GM21381 (cell line): Measurements from ENCODE around the gene BAZ1B.
"Not testable (repeated sequence)": the region's sequence is repeated elsewhere in the genome, so short reads cannot be mapped to it uniquely, and the experiment has no call there.

ENCODE experiments used
- ATAC-seq: cut with Tn5 transposase; IDR thresholded peaks from one replicate; pipeline ENCODE4 v1.9.1; 2021; ENCODE audit warnings: mild to moderate bottlenecking, moderate library complexity; ENCODE audit not compliant: unreplicated experiment

Gene BAZ1B

DNA sequence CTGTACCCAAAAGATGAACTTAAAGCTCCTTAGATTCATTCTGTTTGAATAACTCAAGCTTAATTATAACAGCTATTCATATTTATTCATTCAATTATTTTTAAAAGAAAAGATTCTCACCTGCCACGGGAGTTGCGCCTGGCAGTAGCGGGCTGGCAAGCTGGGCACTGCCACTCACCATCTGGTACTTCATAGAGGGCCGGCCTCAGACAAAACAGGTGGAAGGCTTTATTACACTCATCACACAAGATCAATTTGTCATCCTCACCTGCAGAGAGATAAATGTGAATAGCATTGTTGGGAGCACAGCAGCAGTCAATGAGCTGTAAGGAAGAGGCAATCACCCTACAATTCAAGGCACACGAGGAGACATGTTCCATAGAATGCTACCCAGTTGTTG, 72.7 kb downstream of the BAZ1B start:
- no peak for ATAC-seq

DNA sequence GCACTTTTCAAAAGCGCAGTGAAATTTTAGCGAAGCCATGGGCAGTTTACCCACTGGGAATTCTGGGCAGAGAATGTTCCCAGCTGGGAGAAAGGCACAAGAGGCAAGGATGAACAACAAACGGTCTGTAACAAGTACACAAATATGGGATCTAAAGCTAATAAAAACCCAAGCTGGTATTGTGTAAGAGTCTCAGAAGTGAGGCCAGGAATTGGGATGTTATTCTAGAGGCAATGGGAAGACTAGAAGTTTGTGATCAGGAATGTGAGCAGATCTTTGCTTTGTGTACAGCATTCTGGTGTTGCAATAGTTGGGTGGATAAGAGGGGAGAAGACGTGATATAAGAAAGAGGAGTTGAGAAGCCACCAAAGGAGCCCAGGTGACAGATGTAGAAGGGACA, 73.5 kb downstream of the BAZ1B start:
- no peak for ATAC-seq

DNA sequence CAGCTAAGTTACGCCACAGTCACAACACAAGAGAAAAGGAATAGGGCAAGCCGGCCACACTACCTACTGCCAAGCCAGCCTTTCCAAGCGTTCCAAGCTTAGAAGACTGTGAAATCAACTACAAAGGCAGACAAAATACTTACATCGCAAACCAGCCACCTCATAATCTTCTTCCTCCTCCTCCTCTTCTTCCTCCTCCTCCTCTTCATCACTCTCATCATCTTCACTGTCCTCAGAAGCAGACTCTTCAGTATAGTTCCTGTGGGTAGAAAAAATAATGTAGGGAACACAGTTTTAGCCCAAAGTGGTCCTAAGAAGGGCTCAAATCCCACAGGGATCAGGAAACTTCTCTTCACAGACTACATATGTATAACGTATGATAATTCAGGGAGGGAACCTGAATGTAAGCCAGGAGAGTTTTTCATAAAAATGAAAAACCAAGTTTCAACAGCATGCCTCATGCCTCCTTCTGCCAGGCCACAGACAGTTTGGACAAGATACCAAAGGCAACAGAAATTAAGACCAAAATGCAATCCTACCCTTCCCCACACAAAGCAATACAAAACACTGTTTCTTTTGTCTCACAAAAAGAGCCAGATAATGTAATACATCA, 74.9 kb downstream of the BAZ1B start:
- no peak for ATAC-seq

DNA sequence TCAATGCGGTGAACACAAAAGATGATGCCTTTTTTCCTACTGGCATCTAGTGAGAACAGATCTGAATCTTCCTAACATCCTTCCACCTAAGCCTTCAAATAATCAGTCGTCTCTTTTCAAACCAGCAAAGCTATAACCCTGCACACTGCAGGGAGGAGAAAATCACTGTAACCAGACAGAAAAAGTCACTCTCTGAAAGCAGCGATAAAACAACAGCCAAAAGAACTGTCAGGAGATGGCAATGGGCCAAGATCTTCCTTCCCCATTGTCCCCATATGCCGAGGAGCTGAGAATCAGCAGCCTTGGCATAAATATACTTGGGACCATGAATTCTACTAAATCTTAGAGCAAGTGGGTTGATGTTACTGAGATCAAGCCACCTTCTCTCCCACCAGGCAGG, 75.4 kb downstream of the BAZ1B start:
- no peak for ATAC-seq

DNA sequence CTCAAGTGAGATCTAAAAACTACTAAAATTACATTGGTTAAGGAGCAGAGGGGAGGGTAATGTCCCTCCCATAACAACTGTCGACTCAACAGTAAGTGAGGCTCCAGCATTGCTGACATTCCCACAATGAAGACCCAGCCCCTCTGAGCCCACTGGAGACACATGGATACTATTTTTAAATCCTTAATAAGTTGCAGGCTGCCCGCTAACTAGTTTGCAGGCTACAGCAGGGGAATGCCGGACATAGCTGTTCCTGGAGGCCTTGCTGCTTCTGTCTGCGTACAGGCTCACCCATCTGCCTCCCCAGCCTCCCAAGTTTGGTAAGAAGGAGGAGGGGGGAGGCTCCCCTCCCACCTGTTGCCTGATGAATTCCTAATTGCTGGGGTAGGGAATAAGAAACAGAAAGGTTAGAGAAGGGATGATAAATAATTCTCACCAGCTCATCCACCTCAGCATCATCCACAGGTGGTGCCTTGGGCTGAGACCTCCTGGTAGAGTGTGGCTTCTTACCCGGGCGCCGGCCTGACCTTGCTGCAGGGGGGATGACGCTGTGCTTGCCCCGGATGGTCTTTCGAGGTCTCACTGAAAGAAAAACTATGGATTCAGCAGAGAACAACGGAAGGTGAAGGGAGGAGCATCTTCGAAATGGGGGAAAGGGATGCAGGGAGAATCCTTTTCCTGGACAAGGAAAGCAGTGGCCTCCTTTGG, 78.4 kb downstream of the BAZ1B start:
- no peak for ATAC-seq

DNA sequence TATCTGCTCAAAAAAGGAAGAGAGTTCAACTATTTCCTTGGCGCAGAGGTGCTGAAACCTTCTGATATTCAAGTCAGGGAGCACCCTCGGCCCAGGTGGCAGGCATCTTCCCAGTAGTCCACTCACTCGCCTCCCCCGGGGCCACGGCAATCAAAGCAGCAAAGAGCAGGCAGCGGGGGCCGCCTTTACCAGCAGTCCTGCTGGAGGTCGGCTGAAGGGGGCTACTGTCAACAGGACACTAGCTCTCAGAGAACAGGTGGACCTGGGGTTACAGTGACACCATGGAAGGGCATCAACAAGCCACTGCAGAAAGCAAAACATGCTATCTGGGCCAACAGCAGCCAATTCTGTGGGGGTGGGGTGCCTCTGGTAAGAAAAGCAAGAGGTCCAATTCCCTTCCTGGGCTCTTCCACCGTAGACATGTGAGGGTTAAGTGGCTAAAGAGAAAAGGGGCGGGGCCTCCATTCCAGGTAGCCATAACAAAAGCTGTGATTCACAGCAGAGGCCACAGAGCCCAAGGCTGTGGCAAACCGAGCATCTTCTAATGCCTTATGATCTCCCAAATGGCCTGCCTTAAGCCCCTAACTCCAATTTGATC, 79.1 kb downstream of the BAZ1B start:
- ATAC-seq = no peak

DNA sequence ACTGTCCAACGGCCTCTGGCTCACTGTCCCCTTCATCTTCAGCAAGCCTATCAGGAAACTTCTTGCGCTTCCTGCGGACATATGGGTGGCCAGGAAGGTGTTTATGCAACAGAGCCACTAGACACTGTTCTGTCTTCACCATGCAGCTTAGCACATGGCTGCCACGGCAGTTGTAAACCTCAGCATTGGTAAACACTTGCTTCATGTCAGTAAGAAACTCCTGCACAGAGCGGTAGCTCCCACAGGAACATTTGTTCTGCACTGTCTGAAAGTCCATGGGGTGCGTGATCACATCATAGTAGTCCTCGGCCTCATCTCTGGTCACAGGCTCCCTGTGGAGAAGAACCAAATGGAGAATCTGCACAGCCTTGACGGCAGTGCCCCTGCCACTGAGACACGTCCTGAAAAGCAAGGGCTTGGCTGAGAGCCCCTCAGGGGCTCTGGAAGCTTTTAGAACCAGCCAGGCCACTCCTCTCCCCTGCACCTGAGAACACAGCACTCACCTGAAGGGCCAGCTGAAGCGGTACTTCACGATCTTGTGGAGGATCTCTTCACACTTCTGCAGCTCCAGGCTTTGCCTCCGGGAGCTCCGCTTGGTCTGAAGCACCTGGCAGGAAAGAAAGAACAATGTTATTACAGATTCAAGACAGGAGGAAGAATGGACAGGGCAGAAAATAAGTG, 79.7 kb downstream of the BAZ1B start:
- ATAC-seq = no peak

DNA sequence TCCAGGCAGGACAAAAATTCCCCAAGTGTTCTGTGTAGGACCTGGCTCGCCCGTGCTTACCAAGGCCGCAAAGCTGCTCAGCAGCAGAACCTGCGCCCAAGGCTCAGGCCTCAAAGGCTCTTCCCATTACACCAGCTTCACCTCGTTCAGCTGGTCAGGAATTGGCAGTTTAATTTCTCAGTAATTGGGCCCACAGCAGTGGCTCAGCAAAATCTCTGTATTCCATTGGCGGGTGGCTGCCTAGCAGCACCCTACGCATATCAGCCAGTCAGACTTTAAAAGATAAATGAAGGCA, 82.7 kb downstream of the BAZ1B start:
- no peak for ATAC-seq

DNA sequence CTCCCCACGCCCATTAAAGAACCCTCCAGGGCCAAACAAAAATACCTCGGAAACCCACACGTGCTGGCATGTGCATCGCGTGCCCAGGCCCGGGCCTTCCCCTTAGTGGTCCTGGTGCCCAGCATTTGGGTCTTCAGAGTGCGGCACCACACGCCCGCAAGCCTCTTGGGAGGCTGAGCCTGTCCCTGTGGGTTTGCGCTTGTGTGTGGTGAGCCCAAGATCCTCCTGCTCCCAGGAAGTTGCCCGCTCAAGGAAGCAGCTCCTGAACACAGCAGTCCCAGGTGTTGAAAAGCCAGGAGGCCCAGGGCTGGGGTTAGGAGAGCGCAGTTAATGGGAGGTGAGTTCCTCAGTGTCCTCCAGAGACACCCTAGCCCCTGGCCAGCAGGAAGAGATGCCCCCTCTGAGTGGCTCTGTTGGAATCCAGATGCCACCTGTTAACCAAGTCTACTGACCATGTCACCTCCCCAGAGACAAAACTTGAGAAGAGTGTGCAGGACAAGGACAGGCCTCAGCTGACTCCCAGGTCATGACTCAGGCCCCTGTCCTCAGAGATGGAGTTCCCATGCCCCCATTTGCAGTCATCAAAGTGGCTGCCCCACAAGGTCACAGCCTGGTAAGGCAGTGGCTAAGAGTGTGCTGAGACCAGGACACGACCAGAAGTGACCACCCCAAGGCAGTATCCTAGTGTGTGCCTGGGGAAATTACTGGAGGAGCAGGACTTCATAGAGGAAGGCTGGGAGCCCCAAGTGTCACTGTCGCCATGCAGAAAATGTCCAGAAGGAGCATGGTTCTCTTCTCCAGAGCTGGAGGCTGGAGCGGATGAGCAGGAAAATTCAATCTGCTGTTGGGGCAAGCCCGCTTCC, 83.3 kb downstream of the BAZ1B start:
- ATAC-seq = no peak

DNA sequence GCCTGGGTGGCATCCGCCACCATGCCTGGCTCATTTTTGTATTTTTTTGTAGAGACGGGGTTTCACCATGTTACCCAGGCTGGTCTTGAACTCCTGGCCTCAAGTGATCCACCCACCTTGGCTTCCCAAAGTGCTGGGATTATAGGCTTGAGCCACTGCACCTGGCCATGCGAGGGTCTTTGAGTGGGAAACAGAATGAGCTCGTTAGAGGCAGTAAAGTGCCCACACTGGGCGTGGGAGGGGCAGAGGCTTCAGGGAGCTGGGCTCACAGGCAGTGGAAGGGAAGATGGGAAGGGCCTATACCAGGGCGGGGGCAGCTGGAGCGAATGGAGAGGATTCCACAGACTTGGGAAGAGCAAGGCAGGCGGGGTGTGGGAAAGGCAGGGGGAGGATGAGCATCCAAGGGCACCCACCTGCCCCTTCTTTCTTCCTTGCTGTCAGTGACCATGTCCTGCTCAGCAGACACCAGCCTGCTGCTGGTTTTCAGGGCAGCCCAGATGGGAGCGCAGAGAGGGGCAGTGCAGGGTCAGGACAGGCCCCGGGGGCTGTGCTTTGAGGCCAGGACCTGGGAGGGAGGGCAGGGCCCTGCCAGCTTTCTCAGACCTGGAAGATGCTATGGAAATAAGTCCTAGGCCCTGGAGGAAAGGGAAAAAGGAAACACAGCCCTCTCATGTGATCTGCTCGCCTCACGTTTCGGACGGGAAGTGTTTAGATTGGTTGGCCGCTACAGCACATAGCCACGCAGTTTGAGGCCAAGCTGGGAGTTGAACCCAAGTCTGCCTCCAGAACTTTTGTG, 84.3 kb downstream of the BAZ1B start:
- no peak for ATAC-seq

DNA sequence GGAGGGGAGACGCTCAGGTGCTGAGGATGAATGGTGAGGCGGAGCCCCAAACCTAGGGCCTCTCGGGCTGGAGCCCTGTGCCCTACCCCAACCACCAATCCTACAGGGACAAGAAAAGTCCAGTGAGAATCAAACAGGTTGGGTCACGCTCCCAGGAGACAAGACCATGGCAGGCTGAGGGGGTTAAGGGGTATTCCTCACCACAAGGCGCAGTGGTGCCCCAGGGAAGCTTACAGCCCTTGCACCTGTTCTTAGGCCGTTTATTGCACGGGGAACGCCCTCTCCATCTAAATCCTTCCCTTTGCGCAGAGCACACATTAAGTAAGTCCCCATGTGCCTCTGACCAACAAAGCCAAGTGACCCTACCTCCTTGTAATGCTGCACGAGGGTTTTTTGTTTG, 85.0 kb downstream of the BAZ1B start:
- ATAC-seq = no peak

DNA sequence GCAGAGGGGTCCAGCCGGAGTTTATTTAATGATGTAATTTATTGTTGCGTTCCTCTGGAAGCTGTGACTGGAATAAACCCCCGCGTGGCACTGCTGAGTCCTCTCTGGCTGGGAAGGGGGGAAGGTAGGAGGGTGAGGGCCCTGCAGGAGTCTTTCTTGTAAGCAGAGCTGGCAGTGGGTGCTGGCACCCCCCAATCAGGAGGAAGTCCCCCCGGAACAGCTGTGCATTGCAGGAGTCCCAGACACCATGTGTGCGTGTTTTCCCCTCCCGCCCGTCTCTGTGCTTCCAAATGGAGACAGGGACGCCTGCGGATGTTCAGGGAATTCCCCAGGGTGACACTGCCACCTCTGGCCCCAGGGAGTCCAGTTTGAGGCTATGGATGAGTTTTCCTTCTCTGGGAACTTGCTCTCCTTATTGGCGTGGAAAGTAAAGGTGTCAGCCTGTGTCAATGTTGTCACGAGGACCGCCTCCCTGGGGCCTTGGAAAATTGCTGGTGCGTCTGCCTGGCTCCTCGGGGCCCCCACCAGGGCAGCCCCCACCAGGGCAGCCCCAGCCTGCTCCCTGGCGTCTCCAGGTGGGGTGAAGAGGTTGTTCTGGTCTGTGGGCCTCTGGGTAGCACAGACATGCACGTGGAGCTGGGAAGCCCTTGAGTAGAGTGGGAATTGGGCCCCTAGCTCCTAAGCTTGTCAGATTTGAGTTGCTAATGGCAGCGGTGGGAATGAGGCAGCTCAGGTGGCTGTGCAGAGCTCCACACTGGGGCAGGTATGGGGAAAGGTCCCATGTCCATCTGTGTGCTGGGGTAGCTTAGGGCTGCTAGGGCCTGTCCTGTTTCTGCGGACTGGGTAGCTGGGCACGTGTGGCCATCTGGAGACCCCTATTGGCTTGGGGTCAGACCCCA, 85.8 kb downstream of the BAZ1B start:
- no peak for ATAC-seq

DNA sequence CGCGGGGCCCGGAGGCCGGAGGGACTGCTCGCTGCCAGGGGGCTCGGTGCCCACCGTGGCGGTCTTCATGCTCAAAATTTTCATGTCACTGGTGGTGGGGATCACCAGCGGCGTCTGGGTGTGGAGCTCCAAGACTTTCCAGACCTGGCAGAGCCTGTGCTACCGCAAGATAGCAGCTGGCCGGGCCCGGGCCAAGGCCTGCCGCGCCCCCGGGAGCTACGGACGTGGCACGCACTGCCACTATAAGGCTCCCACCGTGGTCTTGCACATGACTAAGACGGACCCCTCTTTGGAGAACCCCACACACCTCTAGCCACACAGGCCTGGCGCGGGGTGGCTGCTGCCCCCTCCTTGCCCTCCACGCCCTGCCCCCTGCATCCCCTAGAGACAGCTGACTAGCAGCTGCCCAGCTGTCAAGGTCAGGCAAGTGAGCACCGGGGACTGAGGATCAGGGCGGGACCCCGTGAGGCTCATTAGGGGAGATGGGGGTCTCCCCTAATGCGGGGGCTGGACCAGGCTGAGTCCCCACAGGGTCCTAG, 86.6 kb downstream of the BAZ1B start:
- no peak for ATAC-seq

DNA sequence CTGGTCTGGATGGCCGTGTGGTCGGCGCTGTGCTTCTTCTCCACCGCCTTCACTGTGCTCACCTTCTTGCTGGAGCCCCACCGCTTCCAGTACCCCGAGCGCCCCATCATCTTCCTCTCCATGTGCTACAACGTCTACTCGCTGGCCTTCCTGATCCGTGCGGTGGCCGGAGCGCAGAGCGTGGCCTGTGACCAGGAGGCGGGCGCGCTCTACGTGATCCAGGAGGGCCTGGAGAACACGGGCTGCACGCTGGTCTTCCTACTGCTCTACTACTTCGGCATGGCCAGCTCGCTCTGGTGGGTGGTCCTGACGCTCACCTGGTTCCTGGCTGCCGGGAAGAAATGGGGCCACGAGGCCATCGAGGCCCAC, 87.4 kb downstream of the BAZ1B start:
- ATAC-seq = no peak

DNA sequence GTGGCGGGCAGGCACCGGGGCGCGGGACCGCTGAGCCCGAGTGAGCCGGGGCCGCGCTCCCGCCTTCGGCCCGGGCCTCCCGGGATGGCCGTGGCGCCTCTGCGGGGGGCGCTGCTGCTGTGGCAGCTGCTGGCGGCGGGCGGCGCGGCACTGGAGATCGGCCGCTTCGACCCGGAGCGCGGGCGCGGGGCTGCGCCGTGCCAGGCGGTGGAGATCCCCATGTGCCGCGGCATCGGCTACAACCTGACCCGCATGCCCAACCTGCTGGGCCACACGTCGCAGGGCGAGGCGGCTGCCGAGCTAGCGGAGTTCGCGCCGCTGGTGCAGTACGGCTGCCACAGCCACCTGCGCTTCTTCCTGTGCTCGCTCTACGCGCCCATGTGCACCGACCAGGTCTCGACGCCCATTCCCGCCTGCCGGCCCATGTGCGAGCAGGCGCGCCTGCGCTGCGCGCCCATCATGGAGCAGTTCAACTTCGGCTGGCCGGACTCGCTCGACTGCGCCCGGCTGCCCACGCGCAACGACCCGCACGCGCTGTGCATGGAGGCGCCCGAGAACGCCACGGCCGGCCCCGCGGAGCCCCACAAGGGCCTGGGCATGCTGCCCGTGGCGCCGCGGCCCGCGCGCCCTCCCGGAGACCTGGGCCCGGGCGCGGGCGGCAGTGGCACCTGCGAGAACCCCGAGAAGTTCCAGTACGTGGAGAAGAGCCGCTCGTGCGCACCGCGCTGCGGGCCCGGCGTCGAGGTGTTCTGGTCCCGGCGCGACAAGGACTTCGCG, 88.0 kb downstream of the BAZ1B start:
- peak; percentile 28 for ATAC-seq

DNA sequence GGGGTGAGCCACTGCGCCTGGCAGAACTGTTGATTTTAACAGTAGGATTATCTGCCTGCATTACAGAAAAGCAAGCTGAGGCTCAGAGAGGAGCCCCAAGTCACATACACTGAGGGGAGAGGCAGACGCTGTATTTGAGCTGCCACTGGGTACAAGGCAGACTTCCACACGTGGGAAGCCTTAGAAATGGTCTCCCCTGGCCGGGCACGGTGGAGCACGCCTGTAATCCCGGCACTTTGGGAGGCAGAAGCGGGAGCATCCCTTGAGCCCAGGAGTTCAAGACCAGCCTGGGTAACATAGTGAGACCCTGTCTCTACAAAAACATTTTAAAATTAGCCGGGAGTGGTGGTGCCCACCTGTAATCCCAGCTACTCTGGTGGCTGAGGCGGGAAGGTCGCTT, 89.4 kb downstream of the BAZ1B start:
- ATAC-seq = no peak

DNA sequence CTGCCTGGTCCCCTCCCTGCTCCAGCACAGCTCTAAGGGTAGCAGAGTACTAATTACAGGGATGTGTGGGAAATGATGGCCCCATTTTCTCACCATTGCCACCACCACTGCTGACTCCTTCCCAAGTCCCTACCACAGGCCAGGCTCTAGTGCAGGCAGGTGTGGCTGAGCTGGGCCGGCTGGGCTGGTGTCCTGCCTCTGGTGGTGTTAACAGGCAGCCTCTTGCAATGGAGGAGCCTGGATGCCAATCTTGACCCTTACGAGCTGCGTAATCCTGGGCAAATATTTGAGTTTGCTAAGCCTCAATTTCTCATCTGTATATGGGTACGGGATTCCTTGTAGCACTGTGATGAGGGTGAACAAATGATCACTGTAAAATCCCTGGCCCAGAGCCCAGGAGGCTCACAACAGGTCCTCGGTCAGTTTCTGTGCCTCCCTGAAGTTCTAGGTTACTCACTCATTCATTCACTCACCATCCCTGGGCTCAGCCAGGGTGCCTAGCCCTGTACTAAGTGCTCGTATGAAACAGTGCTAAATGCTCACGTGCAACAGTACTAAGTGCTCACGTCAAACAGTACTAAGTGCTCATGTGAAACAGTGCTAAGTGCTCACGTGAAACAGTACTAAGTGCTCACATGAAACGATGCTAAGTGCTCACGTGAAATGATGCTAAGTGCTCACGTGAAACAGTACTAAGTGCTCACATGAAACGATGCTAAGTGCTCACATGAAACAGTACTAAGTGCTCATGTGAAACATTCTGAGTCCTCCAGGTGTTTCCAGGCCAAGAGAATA, 90.9 kb downstream of the BAZ1B start:
- ATAC-seq = no peak

DNA sequence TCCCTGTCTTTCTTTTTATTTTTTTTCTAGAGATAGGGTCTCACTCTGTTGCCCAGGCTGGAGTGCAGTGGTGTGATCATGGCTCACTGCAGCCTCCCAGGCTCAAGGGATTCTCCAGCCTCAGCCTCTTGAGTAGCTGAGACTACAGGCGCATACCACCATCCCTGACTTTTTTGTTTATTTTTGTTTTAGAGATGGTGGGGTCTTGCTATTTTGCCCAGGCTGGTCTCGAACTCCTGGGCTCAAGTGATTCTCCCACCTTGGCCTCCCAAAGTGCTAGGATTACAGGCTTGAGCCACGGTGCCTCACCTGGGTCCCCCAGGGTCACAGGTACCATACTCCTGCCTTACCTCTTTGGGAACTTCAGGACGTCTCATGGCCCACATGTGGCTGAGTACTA, 91.6 kb downstream of the BAZ1B start:
- ATAC-seq = not testable (repeated sequence)
